ENCODE data around the gene IFT122. TPM values are rescaled to one million over a fixed set of nuclear protein-coding genes. Genes with fewer than 3 reads are reported as not detected.

Gene IFT122
- total and polyA plus RNA-seq, 2 donors (not counting 3 experiments of a cell fraction or from before 2014, with no cell fraction given), result 38.4 to 41.7 TPM

GRCh38 chr3:129433565-129433964 lies 6.5 kb upstream of the IFT122 start:
- dilution Hi-C loops (cut with MboI; ENCODE audit: extremely low pct_ligation_motif_present, low sequenced_read_pairs), result no loop called here
- DNase-seq (ENCODE audit: low read depth, low spot score) (no peak), FAIRE-seq (no peak)
- H3K36me3 ChIP-seq (ENCODE audit: control insufficient read depth in 2 of 2, extremely low read depth in 1 of 2, insufficient read depth in 2 of 2, low read length in 2 of 2), result peaks cover 17% of the 10 kb centered on the region in 2 experiments
- no peak overlapping the region for H3K4me2 ChIP-seq (ENCODE audit: insufficient read depth, low read length)
- POLR2A ChIA-PET, result no interaction called here
- no peaks in the 10 kb centered on the region for H3K9me1 ChIP-seq (replicated peaks; ENCODE audit: control insufficient read depth, extremely low read depth, insufficient read depth, low read length)
- no peaks in the 10 kb centered on the region for H3K27me3 ChIP-seq (ENCODE audit: control insufficient read depth in 2 of 2, insufficient read depth in 2 of 2, low read length in 2 of 2)
- H3K79me2 ChIP-seq (ENCODE audit: control insufficient read depth, insufficient read depth, low read length), result peaks cover 6% of the 10 kb centered on the region
- CTCF ChIA-PET, result interaction anchor here (1.9 kb wide), 1 partner anchor 50 kb away, joined by 6 read pairs; no protein-coding TSS in a partner anchor
- H3K9ac ChIP-seq (replicated peaks; ENCODE audit: extremely low read depth, insufficient read depth, low read length), result no peak overlapping the region
- peaks cover 3% of the 10 kb centered on the region for H3K4me1 ChIP-seq (ENCODE audit: control insufficient read depth, extremely low read depth, insufficient read depth, low read length)
- intact Hi-C loops (cut with micrococcal nuclease), result no loop called here
- H4K20me1 ChIP-seq (replicated peaks; ENCODE audit: control insufficient read depth, extremely low read depth, insufficient read depth, low read length), result no peaks in the 10 kb centered on the region
- H3K27ac ChIP-seq (ENCODE audit: insufficient read depth, low read depth, low read length), result no peak overlapping the region
- no TSS peak for BruUV-seq (replicated peaks)
- TF ChIP-seq POLR2AphosphoS5 (IDR thresholded peaks at IDR 0.05; ENCODE audit: insufficient read depth, low read depth, low read length) (no peak), GATA2 (IDR thresholded peaks at IDR 0.05; ENCODE audit: insufficient read depth, insufficient read length, low read depth, low read length) (no peak), MAX (IDR thresholded peaks at IDR 0.05; ENCODE audit: insufficient read depth, insufficient read length) (no peak), CTCF (IDR thresholded peaks at IDR 0.05; ENCODE audit: extremely low read depth in 1 of 2, insufficient read depth in 1 of 2, low read depth in 1 of 2, low read length in 2 of 2) (no peak), EZH2 (IDR thresholded peaks at IDR 0.05; ENCODE audit: borderline replicate concordance, low read depth, low read length, severe bottlenecking) (no peak), JUN (IDR thresholded peaks at IDR 0.05; ENCODE audit: borderline replicate concordance, insufficient read depth, insufficient read length, low read depth) (no peak), MYC (IDR thresholded peaks at IDR 0.05; ENCODE audit: low read depth, low read length) (no peak), POLR2A (IDR thresholded peaks at IDR 0.05; ENCODE audit: low read depth, low read length) (no peak), FOS (IDR thresholded peaks at IDR 0.05; ENCODE audit: borderline replicate concordance, insufficient read depth, low read length) (no peak)
- H3K4me3 ChIP-seq (replicated peaks in 1 of 3; ENCODE audit: insufficient read depth in 1 of 3, low read depth in 1 of 3, low read length in 3 of 3), result no peak overlapping the region
- no peak overlapping the region for H2AFZ ChIP-seq (ENCODE audit: low read depth, low read length)
- no peaks in the 10 kb centered on the region for H3K9me3 ChIP-seq (replicated peaks; ENCODE audit: control insufficient read depth, insufficient read depth, low read length)

All from endothelial cell of umbilical vein (primary cell).